GM12878 (cell line): ENCODE data around the gene ZG16. TPM values are rescaled to one million over a fixed set of nuclear protein-coding genes. Genes with fewer than 3 reads are reported as not detected.

Source experiments
- ATAC-seq: fragments of 200-7000 bp; cut with Tn5 transposase; 3 replicates; pipeline ENCODE4 v1.9.1; 2020; ENCODE audit warnings: mild to moderate bottlenecking, moderate library complexity
- BruUV-seq: library from RNA; stranded (reverse); fragments of 400-500 nt; replicated peaks from 2 replicates; lab custom pipeline; 2021; lab: Mats Ljungman, UMichigan
- CTCF ChIA-PET: fragments of 300-600 bp; sonication (Branson Sonifier 250); formaldehyde crosslinking; extraction: SDS; loops from one replicate; lab custom pipeline; 2021; ENCODE audit warnings: inconsistent platforms; lab: Yijun Ruan, JAX
- POLR2A ChIA-PET: fragments of 350-600 bp; formaldehyde crosslinking; extraction: SDS; loops from one replicate; lab custom pipeline; 2021; ENCODE audit warnings: inconsistent platforms; lab: Charles Lee
- RAD21 ChIA-PET: fragments of 300-600 bp; sonication (Branson Sonifier 250); formaldehyde crosslinking; loops from one replicate; lab custom pipeline; 2023; ENCODE audit warnings: antibody characterized with exemption; ENCODE audit not compliant: unreplicated experiment; lab: Charles Lee
- SMC1A ChIA-PET: fragments of 300-600 bp; sonication (Branson Sonifier 250); formaldehyde crosslinking; loops from one replicate; lab custom pipeline; 2023; ENCODE audit not compliant: unreplicated experiment, uncharacterized antibody; lab: Charles Lee
- DNase-seq: peaks from one replicate; pipeline ENCODE4 v3.0.0-alpha.2; 2011; ENCODE audit warnings: low read depth, low spot score
- FAIRE-seq: peaks from 3 replicates; lab custom pipeline; 2011; peaks lifted over from hg19 to GRCh38; lab: Jason Lieb, UNC
- H2AFZ ChIP-seq: 2 replicates; pipeline ENCODE4 v1.6.0; 2011; ENCODE audit warnings: low read depth, low read length, control low read depth; ENCODE audit not compliant: control insufficient read depth
- H3K27ac ChIP-seq: 2 replicates; pipeline ENCODE4 v1.5.1; 2011; ENCODE audit warnings: control low read depth; ENCODE audit not compliant: control insufficient read depth, insufficient read depth
- H3K27me3 ChIP-seq, 2 experiments: replicated peaks in 1 of 2; 2 replicates each; pipeline versions ENCODE4 v1.6.0 to v1.6.1; 2011; ENCODE audit warnings: low read length in 1 of 2; ENCODE audit not compliant: control insufficient read depth in 2 of 2, insufficient read depth in 2 of 2
- H3K36me3 ChIP-seq, 2 experiments: 2 replicates each; pipeline ENCODE4 v1.5.1; 2011; ENCODE audit warnings: low read length in 1 of 2; ENCODE audit not compliant: control insufficient read depth in 2 of 2, insufficient read depth in 2 of 2
- H3K4me1 ChIP-seq: 2 replicates; pipeline ENCODE4 v1.6.1; 2011; ENCODE audit warnings: mild to moderate bottlenecking, low read length, moderate library complexity, mixed read lengths; ENCODE audit not compliant: control insufficient read depth, insufficient read depth
- H3K4me2 ChIP-seq: 2 replicates; pipeline ENCODE4 v1.6.0; 2011; ENCODE audit warnings: control low read depth; ENCODE audit not compliant: control insufficient read depth, insufficient read depth
- H3K4me3 ChIP-seq: fragments of 200-600 bp; sonication (generic); 2 replicates; pipeline ENCODE4 v1.5.1; 2016
- H3K79me2 ChIP-seq: 2 replicates; pipeline ENCODE4 v1.6.0; 2011; ENCODE audit warnings: low read length; ENCODE audit not compliant: control insufficient read depth, insufficient read depth
- H3K9ac ChIP-seq: 2 replicates; pipeline ENCODE4 v1.8.0; 2011; ENCODE audit warnings: low read length, control low read depth, mixed read lengths; ENCODE audit not compliant: control insufficient read depth, insufficient read depth
- H3K9me3 ChIP-seq: replicated peaks from 3 replicates; pipeline ENCODE4 v1.5.1; 2011; ENCODE audit warnings: mild to moderate bottlenecking, low read length; ENCODE audit not compliant: control insufficient read depth, insufficient read depth
- H4K20me1 ChIP-seq: 2 replicates; pipeline ENCODE4 v1.6.0; 2011; ENCODE audit not compliant: control insufficient read depth, insufficient read depth
- CHD2 ChIP-seq: IDR thresholded peaks from 2 replicates; pipeline ENCODE4 v1.6.1; 2011; ENCODE audit warnings: low read depth, low read length, improper control_type of control experiment, borderline replicate concordance
- EED ChIP-seq: sonication (generic); IDR thresholded peaks from 2 replicates; pipeline ENCODE4 v1.6.1; 2016; ENCODE audit warnings: antibody characterized with exemption, low read depth
- ELK1 ChIP-seq: IDR thresholded peaks from 2 replicates; pipeline ENCODE4 v1.6.1; 2012; ENCODE audit warnings: low read depth, low read length, improper control_type of control experiment
- GABPA ChIP-seq: IDR thresholded peaks from 2 replicates; pipeline ENCODE4 v1.6.1; 2014; ENCODE audit warnings: antibody characterized with exemption, low read depth, mild to moderate bottlenecking, inconsistent platforms
- MEF2A ChIP-seq: IDR thresholded peaks from 2 replicates; pipeline ENCODE4 v1.6.1; 2011; ENCODE audit warnings: low read depth, mild to moderate bottlenecking, low read length, moderate library complexity; ENCODE audit not compliant: insufficient read depth
- NFIC ChIP-seq: IDR thresholded peaks from 2 replicates; pipeline ENCODE4 v1.6.1; 2012; ENCODE audit warnings: low read depth, mild to moderate bottlenecking, inconsistent platforms, low read length, moderate library complexity
- NR2C2 ChIP-seq: IDR thresholded peaks from 2 replicates; pipeline ENCODE4 v1.6.1; 2011; ENCODE audit warnings: borderline replicate concordance, low read depth; ENCODE audit not compliant: control insufficient read depth, insufficient read length
- NR2F1 ChIP-seq: fragments of 450-650 bp; conservative IDR thresholded peaks from 2 replicates; pipeline ENCODE4 v1.6.1; 2017; ENCODE audit warnings: mild to moderate bottlenecking
- STAT1 ChIP-seq: fragments of 450-650 bp; conservative IDR thresholded peaks from 2 replicates; pipeline ENCODE4 v1.6.1; 2014; ENCODE audit warnings: antibody characterized with exemption, mild to moderate bottlenecking
- STAT3 ChIP-seq: IDR thresholded peaks from 2 replicates; pipeline ENCODE4 v1.6.1; 2011; ENCODE audit warnings: low read depth, low read length, improper control_type of control experiment
- ZNF24 ChIP-seq: fragments of 450-650 bp; IDR thresholded peaks from 2 replicates; pipeline ENCODE4 v1.6.1; 2017; ENCODE audit warnings: antibody characterized with exemption, mild to moderate bottlenecking
- WGBS: methylation state at CpG from one replicate; pipeline ENCODE4 v1.1.6; 2016; ENCODE audit warnings: low lambda C conversion rate; ENCODE audit not compliant: insufficient replicate concordance, insufficient coverage; ENCODE audit errors: missing lambda C conversion rate; 5-methylcytosine and 5-hydroxymethylcytosine counted together
- in situ Hi-C: fragments of 300-500 bp; cut with MboI; formaldehyde crosslinking; loops from 9 replicates; pipeline ENCODE4 v1.14.3; 2018; ENCODE audit warnings: mixed read lengths
- intact Hi-C: fragments of 100-400 bp; cut with micrococcal nuclease; formaldehyde crosslinking; loops from one replicate; pipeline ENCODE4 v1.14.2; 2022; ENCODE audit not compliant: unreplicated experiment
- polyA plus RNA-seq, 11 experiments: library from polyadenylated mRNA; depleted of rRNA in 4 of 11; unstranded in 6 of 11; stranded (reverse) in 5 of 11; fragments of >200 nt; fragmentation: Nextera tagmentation in 4 of 11; fragmentation: Illumina TruSeq in 1 of 11; extraction: Ambion mirVana in 4 of 11; extraction: Trizol in 1 of 11; gene quantifications; 1 replicate in 1 of 11; 2 replicates in 10 of 11; pipeline versions ENCODE4 v1.2.1 to v1.2.3, GENCODE V29; 2011 to 2016; ENCODE audit warnings: inconsistent platforms in 2 of 11, missing spikeins in 2 of 11, low read depth in 1 of 11
- total RNA-seq, 4 experiments: library from RNA; depleted of rRNA in 3 of 4; stranded (reverse); fragments of >200 nt in 3 of 4; fragmentation: Illumina TruSeq in 1 of 4; extraction: Trizol in 1 of 4; gene quantifications; 2 replicates each; pipeline versions ENCODE4 v1.2.1 to v1.2.3, GENCODE V29; 2013 to 2021
- TF ChIP-seq, protein P1 (sequence below): IDR thresholded peaks from 2 replicates; pipeline ENCODE4 v1.6.1; 2012; ENCODE audit warnings: improper control_type of control experiment, low read depth, low read length; ENCODE audit not compliant: insufficient replicate concordance
- TF ChIP-seq, protein P2 (sequence below): fragments of 450-650 bp; IDR thresholded peaks from 2 replicates; pipeline ENCODE4 v1.6.1; 2017; ENCODE audit warnings: mild to moderate bottlenecking, moderate library complexity

Gene ZG16
- total and polyA plus RNA-seq, 10 of the 15 experiments (the other 5 are each of a cell fraction or from before 2014, with no cell fraction given): not detected

DNA sequence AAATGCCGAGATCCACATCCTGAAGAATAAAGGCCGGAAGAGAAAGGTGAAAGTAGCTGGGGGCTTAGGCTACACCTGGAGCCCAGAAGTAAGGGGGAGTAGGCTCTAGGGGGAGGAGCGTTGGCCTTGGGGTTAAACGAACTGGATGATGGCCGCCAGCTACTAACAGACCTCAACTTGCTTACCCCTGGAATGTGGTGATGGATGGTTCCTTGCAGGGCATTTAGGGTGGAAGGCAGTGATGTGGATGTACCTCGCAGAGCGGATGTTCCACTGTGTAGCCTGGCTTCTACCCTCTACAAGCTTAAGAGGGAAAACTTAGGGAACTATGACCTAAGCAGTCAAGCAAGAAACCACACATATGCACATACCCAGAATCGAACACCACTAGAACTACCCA, 26.0 kb downstream of the ZG16 start:
- in situ Hi-C loops (no loop called here), intact Hi-C loops (no loop called here)
- H3K4me3 ChIP-seq: peak overlapping the region; percentile 73; the same call in 1 of the 2 replicates
- ChIA-PET RAD21 (interaction anchor here (0.8 to 1.4 kb wide), 5 partner anchors 12 to 72 kb away, joined by 3 to 5 read pairs (median 4); partner anchors contain the start of genes KIF22 and PAGR1), POLR2A (interaction anchor here (0.8 to 2.1 kb wide), 8 partner anchors 9 to 169 kb away, joined by 3 to 24 read pairs (median 6); partner anchors contain the start of genes KIF22, MVP and TAOK2), CTCF (interaction anchor here (0.5 to 2.9 kb wide), 10 partner anchors 12 to 169 kb away, joined by 3 to 24 read pairs (median 6); partner anchors contain the start of genes KIF22, MVP and PAGR1), SMC1A (interaction anchor here (0.6 to 4.6 kb wide), 10 partner anchors 11 to 81 kb away, joined by 3 to 38 read pairs (median 4); partner anchors contain the start of genes KIF22, MVP and PAGR1)
- ATAC-seq: no peak
- BruUV-seq: no TSS peak
- no peak overlapping the region for H2AFZ ChIP-seq
- FAIRE-seq: no peak
- no peak for DNase-seq
- H3K4me1 ChIP-seq: peaks cover 13% of the 10 kb centered on the region
- peak overlapping the region; percentile 85 for H3K4me2 ChIP-seq
- no peaks in the 10 kb centered on the region for H3K9me3 ChIP-seq
- H3K27me3 ChIP-seq: no peaks in the 10 kb centered on the region
- peak overlapping the region; percentile 91 for H3K27ac ChIP-seq
- H4K20me1 ChIP-seq: no peaks in the 10 kb centered on the region
- peaks cover 27% of the 10 kb centered on the region for H3K79me2 ChIP-seq
- peak overlapping the region; percentile 92; the same call in 1 of the 2 replicates for H3K9ac ChIP-seq
- 37% methylated on average over 8 of the region's 8 CpGs for WGBS
- H3K36me3 ChIP-seq: peaks cover 25 to 36% of the 10 kb centered on the region in 2 experiments
- TF ChIP-seq STAT3 (no peak), ELK1 (no peak), NFIC (no peak), STAT1 (no peak), ZNF24 (0 out of 2 replicates have a peak, but pooled peaks have one; percentile 25), MEF2A (no peak), CHD2 (no peak), NR2F1 (no peak), EED (0 out of 2 replicates have a peak, but pooled peaks have one; percentile 30), GABPA (no peak), NR2C2 (no peak)
- TF ChIP-seq, protein P1, sequence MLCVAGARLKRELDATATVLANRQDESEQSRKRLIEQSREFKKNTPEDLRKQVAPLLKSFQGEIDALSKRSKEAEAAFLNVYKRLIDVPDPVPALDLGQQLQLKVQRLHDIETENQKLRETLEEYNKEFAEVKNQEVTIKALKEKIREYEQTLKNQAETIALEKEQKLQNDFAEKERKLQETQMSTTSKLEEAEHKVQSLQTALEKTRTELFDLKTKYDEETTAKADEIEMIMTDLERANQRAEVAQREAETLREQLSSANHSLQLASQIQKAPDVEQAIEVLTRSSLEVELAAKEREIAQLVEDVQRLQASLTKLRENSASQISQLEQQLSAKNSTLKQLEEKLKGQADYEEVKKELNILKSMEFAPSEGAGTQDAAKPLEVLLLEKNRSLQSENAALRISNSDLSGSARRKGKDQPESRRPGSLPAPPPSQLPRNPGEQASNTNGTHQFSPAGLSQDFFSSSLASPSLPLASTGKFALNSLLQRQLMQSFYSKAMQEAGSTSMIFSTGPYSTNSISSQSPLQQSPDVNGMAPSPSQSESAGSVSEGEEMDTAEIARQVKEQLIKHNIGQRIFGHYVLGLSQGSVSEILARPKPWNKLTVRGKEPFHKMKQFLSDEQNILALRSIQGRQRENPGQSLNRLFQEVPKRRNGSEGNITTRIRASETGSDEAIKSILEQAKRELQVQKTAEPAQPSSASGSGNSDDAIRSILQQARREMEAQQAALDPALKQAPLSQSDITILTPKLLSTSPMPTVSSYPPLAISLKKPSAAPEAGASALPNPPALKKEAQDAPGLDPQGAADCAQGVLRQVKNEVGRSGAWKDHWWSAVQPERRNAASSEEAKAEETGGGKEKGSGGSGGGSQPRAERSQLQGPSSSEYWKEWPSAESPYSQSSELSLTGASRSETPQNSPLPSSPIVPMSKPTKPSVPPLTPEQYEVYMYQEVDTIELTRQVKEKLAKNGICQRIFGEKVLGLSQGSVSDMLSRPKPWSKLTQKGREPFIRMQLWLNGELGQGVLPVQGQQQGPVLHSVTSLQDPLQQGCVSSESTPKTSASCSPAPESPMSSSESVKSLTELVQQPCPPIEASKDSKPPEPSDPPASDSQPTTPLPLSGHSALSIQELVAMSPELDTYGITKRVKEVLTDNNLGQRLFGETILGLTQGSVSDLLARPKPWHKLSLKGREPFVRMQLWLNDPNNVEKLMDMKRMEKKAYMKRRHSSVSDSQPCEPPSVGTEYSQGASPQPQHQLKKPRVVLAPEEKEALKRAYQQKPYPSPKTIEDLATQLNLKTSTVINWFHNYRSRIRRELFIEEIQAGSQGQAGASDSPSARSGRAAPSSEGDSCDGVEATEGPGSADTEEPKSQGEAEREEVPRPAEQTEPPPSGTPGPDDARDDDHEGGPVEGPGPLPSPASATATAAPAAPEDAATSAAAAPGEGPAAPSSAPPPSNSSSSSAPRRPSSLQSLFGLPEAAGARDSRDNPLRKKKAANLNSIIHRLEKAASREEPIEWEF: no peak
- TF ChIP-seq, protein P2, sequence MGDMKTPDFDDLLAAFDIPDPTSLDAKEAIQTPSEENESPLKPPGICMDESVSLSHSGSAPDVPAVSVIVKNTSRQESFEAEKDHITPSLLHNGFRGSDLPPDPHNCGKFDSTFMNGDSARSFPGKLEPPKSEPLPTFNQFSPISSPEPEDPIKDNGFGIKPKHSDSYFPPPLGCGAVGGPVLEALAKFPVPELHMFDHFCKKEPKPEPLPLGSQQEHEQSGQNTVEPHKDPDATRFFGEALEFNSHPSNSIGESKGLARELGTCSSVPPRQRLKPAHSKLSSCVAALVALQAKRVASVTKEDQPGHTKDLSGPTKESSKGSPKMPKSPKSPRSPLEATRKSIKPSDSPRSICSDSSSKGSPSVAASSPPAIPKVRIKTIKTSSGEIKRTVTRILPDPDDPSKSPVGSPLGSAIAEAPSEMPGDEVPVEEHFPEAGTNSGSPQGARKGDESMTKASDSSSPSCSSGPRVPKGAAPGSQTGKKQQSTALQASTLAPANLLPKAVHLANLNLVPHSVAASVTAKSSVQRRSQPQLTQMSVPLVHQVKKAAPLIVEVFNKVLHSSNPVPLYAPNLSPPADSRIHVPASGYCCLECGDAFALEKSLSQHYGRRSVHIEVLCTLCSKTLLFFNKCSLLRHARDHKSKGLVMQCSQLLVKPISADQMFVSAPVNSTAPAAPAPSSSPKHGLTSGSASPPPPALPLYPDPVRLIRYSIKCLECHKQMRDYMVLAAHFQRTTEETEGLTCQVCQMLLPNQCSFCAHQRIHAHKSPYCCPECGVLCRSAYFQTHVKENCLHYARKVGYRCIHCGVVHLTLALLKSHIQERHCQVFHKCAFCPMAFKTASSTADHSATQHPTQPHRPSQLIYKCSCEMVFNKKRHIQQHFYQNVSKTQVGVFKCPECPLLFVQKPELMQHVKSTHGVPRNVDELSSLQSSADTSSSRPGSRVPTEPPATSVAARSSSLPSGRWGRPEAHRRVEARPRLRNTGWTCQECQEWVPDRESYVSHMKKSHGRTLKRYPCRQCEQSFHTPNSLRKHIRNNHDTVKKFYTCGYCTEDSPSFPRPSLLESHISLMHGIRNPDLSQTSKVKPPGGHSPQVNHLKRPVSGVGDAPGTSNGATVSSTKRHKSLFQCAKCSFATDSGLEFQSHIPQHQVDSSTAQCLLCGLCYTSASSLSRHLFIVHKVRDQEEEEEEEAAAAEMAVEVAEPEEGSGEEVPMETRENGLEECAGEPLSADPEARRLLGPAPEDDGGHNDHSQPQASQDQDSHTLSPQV: no peak
